Activated naive CD8-positive, alpha-beta T cell treated with anti-CD3 and anti-CD28 coated beads, Interleukin-2, amount 50 U/mL, for 24 hours (primary cell): ENCODE data around the gene EMP2.

Experiments
- ATAC-seq: fragments of 150-1000 bp; cut with Tn5 transposase; one replicate; pipeline ENCODE4 v1.10.0; 2021
- DNase-seq: peaks from one replicate; pipeline ENCODE4 v3.0.0; 2021
- H3K27ac Mint-ChIP-seq: one replicate; pipeline ENCODE4 v1.8.0; 2021; ENCODE audit warnings: mild to moderate bottlenecking, mixed read lengths
- H3K27me3 Mint-ChIP-seq: one replicate; pipeline ENCODE4 v1.8.0; 2021; ENCODE audit warnings: mixed read lengths
- H3K36me3 Mint-ChIP-seq: one replicate; pipeline ENCODE4 v1.8.0; 2021; ENCODE audit warnings: low read depth, mixed read lengths
- H3K4me1 Mint-ChIP-seq: one replicate; pipeline ENCODE4 v1.8.0; 2021; ENCODE audit warnings: mixed read lengths
- H3K4me3 Mint-ChIP-seq: one replicate; pipeline ENCODE4 v1.8.0; 2021; ENCODE audit warnings: mild to moderate bottlenecking, moderate library complexity, mixed read lengths
- H3K9me3 Mint-ChIP-seq: one replicate; pipeline ENCODE4 v1.8.0; 2021; ENCODE audit warnings: mixed read lengths

Gene EMP2

DNA sequence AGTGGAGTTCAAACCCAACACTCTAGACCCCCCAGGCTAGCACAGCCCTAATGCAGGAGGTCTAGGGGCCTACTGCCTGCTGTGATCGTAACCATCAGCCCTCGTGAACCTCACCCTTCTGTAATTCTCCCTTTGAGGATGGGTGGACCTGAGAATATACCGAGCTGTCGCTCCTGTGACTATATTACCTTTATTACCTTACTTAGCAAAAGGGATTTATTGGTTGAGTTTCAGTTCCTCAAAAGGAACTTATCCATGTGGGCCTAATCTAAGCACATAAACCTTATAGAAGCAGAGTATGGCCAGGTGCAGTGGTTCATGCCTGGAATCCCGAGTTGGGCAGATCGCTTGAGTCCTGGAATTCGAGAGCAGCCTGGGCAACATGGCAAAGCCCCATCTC lies 19.2 kb upstream of the EMP2 start:
- H3K4me1 Mint-ChIP-seq = peaks cover 2% of the 10 kb centered on the region
- no peak for ATAC-seq
- no peaks in the 10 kb centered on the region for H3K9me3 Mint-ChIP-seq
- H3K4me3 Mint-ChIP-seq = no peak overlapping the region
- H3K27me3 Mint-ChIP-seq = peaks cover 13% of the 10 kb centered on the region
- no peaks in the 10 kb centered on the region for H3K36me3 Mint-ChIP-seq
- H3K27ac Mint-ChIP-seq = no peak overlapping the region
- DNase-seq = no peak

DNA sequence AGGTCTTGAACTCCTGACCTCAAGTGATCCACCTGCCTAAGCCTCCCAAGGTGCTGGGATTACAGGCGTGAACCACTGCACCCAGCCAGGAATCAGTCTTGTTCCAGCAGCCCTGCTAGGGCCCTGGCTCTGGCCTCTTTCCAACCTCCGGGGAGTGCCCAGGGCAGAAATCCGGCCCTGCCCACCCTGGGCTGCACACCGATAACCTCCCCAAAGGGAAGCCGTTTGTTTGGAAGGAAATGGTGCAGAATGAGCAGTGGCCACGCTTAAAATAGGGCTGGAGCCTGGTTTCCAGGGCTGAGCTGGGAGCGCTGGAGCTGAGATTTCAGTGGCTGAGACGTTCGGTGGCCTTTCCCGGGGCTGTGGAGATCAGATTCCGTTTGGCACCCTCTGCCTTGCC lies 17.8 kb upstream of the EMP2 start:
- H3K4me1 Mint-ChIP-seq = peaks cover 2% of the 10 kb centered on the region
- H3K4me3 Mint-ChIP-seq = no peak overlapping the region
- ATAC-seq = no peak
- no peaks in the 10 kb centered on the region for H3K9me3 Mint-ChIP-seq
- peaks cover 13% of the 10 kb centered on the region for H3K27me3 Mint-ChIP-seq
- H3K27ac Mint-ChIP-seq = no peak overlapping the region
- H3K36me3 Mint-ChIP-seq = no peaks in the 10 kb centered on the region
- DNase-seq = no peak

DNA sequence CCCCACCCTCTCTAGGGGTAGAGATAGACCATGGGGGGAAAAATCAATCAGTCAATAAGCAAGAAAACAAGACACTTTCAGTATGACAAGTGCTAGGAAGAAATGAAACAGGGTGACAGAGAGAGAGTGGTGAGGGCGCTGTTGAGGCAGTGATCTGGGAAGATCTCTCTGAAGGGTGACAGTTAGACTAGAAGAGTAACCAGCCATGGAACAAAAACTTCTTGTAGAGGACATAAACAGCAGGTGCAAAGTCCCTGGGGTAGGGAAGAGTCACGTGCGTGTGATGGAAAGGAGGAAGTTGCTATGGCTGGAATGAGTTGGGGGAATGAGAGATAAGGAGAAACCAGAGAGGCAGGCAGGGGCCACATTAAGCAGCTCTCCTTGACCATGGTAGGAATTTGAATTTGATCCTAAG lies 16.8 kb upstream of the EMP2 start:
- no peak for DNase-seq
- H3K4me3 Mint-ChIP-seq = no peak overlapping the region
- H3K27me3 Mint-ChIP-seq = peaks cover 10% of the 10 kb centered on the region
- no peaks in the 10 kb centered on the region for H3K36me3 Mint-ChIP-seq
- ATAC-seq = peak; percentile 48
- H3K4me1 Mint-ChIP-seq = peaks cover 2% of the 10 kb centered on the region
- no peaks in the 10 kb centered on the region for H3K9me3 Mint-ChIP-seq
- H3K27ac Mint-ChIP-seq = no peak overlapping the region

DNA sequence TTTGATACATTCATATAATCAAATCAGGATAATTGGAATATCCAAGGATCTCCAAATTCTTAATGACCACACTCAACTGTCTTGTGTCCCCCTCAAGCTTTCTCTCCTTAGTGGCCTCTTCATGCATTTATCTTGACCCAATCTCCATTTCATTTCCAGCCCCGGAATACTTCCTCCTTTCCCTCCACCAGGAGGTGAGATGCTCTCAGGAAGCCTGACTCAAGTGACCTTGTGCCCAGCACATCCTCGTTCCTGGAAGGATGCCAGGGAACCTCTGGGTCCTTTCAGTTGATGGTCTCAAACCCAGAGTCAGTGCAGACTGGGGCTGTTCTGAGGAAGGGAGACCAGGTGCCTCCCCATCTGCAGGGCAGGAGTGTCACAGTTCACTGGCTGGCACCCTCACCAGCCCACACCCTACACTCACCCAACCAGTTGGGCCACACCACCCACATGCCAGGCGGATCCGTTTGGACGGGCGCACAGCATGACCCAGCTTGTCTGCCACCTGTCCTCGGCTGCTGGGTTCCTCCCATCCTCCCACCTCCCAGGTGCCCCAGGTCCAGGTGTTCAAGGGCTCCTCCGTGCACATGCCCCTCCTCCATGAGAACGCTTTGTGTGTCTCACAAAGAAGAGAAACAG lies 14.0 kb upstream of the EMP2 start:
- no peaks in the 10 kb centered on the region for H3K36me3 Mint-ChIP-seq
- no peak for ATAC-seq
- DNase-seq = no peak
- peaks cover 9% of the 10 kb centered on the region for H3K27me3 Mint-ChIP-seq
- no peaks in the 10 kb centered on the region for H3K9me3 Mint-ChIP-seq
- no peak overlapping the region for H3K27ac Mint-ChIP-seq
- H3K4me3 Mint-ChIP-seq = no peak overlapping the region
- H3K4me1 Mint-ChIP-seq = peaks cover 2% of the 10 kb centered on the region

DNA sequence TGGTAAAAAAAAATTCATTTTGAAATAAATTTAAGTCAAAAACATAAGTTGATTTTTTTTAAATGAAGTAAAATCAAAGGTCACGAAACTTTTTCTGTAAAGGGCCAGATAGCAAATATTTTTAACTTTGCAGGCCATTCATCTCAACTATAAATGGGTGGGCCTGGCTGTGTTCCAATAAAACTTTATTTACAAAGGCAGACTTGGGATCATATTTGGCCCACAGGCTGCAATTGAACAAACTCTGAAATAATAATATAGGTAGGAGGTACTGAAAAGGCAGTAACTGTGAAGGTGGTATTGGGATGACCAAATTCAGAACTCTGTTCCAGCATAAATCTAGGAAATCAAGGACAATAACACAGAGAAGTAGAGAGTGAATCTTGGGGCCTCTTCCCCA lies 12.2 kb upstream of the EMP2 start:
- H3K36me3 Mint-ChIP-seq = no peaks in the 10 kb centered on the region
- no peak overlapping the region for H3K4me3 Mint-ChIP-seq
- H3K27ac Mint-ChIP-seq = no peak overlapping the region
- DNase-seq (no peak), ATAC-seq (no peak)
- peaks cover 13% of the 10 kb centered on the region for H3K27me3 Mint-ChIP-seq
- no peaks in the 10 kb centered on the region for H3K4me1 Mint-ChIP-seq
- no peaks in the 10 kb centered on the region for H3K9me3 Mint-ChIP-seq

DNA sequence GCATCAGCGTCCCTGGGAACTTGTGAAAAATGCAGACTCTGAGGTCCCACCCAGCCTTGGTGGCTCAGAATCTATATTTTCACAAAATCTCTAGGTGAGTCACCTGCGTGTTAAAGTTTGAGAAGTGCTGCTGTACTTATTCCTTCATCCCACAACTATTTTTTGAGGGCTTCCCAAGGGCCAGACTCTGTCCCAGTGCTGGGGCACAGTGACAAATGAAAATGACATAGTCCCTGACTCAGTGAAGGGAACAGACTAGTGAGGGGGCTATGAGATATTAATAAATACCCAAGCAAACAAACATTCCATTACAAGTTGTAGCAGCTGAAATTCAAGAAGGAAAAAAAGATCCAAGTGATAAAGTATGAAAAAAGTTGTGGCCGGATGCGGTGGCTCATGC lies 9.9 kb upstream of the EMP2 start:
- DNase-seq = no peak
- peaks cover 9% of the 10 kb centered on the region for H3K27me3 Mint-ChIP-seq
- H3K27ac Mint-ChIP-seq = no peak overlapping the region
- H3K4me3 Mint-ChIP-seq = no peak overlapping the region
- no peaks in the 10 kb centered on the region for H3K36me3 Mint-ChIP-seq
- no peaks in the 10 kb centered on the region for H3K9me3 Mint-ChIP-seq
- H3K4me1 Mint-ChIP-seq = no peaks in the 10 kb centered on the region
- ATAC-seq = no peak

DNA sequence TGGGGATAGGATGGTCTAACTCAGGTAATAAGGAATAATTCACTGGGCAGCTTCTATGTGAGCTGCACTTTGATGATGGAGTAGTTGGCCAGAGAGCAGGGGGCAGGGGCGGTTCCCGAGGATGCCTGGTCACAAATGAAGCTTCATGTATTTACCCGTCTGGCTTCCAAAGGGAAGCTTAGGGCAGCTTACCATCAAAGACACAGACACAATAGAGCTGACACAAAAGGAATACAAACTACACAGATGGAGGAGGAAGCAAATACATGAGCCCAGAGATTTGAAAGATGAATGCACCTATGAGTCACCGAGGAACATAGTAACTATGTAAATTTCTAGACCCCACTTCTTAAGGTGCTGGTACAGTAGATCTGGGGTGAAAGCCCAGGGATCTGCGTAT lies 8.7 kb upstream of the EMP2 start:
- Mint-ChIP-seq H3K4me3 (no peak overlapping the region), H3K27me3 (peaks cover 14% of the 10 kb centered on the region), H3K36me3 (no peaks in the 10 kb centered on the region), H3K4me1 (no peaks in the 10 kb centered on the region), H3K27ac (no peak overlapping the region), H3K9me3 (no peaks in the 10 kb centered on the region)
- DNase-seq = no peak
- no peak for ATAC-seq

DNA sequence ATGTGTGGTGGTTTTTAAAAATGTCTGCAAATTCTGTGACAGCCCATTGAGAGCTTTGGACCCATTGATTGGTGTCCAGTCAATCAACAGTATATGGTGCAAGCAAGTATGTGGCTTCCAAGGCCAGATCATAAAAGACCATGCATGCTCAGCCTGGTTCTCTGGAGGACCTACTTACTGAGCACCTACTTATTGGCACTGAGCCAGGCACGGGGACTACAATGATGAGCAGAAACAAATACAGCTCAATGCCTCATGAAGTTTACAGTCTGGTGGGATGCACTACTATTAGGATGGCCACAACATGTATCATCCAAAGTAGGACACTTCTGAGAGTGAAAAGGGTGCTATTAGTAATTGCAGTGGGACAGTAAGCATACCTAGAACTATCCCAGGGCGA lies 7.2 kb upstream of the EMP2 start:
- H3K27ac Mint-ChIP-seq = no peak overlapping the region
- DNase-seq (no peak), ATAC-seq (no peak)
- no peaks in the 10 kb centered on the region for H3K4me1 Mint-ChIP-seq
- H3K36me3 Mint-ChIP-seq = no peaks in the 10 kb centered on the region
- peaks cover 22% of the 10 kb centered on the region for H3K27me3 Mint-ChIP-seq
- no peak overlapping the region for H3K4me3 Mint-ChIP-seq
- H3K9me3 Mint-ChIP-seq = no peaks in the 10 kb centered on the region

DNA sequence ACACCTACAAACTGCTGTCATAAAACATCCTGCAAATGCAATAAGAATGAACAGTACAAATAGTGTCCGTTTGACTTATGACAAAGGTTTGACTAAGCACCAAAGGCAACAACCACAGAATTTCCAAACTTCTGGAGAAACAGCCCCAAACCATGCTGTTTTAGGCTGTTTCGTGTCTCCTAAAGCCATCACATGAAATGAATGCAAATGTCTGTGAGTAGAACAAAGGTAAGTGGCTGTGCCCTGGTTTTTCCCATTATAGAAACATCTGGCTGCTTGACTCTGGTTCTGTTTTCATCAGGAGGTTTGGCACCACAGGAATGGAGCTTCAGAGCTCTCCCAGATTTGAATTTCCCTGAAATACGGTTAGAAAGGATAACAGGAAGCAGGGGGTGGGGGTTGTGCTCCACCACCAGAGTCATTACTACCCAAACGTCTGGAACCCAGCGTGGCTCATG lies 4.6 kb upstream of the EMP2 start:
- Mint-ChIP-seq H3K27ac (no peak overlapping the region), H3K27me3 (peaks cover 40% of the 10 kb centered on the region), H3K4me1 (peaks cover 2% of the 10 kb centered on the region), H3K4me3 (no peak overlapping the region), H3K36me3 (no peaks in the 10 kb centered on the region), H3K9me3 (no peaks in the 10 kb centered on the region)
- DNase-seq (no peak), ATAC-seq (no peak)

DNA sequence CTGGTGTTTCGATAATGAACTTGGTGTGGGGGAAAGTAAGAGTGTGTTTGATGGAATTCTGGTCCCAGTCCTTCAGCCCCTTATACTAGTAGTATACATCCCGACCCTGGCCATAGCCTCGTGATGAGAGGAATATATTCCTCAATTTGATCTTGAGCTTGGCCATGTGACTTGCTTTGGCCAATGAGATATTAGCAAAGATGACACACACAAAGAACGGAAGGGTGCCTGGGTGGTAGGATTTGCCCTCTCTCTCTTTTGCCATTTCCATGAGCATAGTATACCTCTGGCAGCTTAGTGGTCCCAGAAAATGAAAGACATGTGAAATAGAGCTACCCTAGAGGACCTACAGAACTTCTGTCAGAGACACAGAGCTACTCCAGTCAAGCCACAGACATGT lies 2.9 kb upstream of the EMP2 start:
- H3K36me3 Mint-ChIP-seq = no peaks in the 10 kb centered on the region
- no peak overlapping the region for H3K27ac Mint-ChIP-seq
- DNase-seq = no peak
- no peaks in the 10 kb centered on the region for H3K9me3 Mint-ChIP-seq
- ATAC-seq = no peak
- peaks cover 53% of the 10 kb centered on the region for H3K27me3 Mint-ChIP-seq
- H3K4me3 Mint-ChIP-seq = no peak overlapping the region
- H3K4me1 Mint-ChIP-seq = peaks cover 2% of the 10 kb centered on the region

DNA sequence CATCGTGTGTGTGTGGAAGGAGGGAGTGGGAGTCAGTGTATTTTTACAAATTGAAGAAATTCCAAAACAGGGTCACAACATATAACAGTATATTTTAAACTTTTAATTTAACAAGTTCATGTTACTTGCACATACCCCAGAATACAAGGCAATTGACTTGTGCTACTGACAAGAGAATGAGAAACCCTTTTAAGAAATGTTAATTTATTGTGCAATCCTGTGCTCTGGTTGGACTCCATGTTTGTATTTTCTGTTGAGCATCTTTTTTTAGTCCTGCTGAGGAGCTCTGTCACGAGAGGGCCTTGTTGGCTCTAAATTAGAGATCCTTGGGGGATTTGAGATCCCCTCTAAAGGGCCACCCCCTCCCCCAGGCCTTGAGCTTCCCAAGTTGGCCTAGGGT lies 1.1 kb upstream of the EMP2 start:
- Mint-ChIP-seq H3K36me3 (no peaks in the 10 kb centered on the region), H3K27me3 (peaks cover 60% of the 10 kb centered on the region), H3K4me1 (peaks cover 2% of the 10 kb centered on the region), H3K9me3 (no peaks in the 10 kb centered on the region), H3K4me3 (no peak overlapping the region), H3K27ac (no peak overlapping the region)
- no peak for DNase-seq
- no peak for ATAC-seq

DNA sequence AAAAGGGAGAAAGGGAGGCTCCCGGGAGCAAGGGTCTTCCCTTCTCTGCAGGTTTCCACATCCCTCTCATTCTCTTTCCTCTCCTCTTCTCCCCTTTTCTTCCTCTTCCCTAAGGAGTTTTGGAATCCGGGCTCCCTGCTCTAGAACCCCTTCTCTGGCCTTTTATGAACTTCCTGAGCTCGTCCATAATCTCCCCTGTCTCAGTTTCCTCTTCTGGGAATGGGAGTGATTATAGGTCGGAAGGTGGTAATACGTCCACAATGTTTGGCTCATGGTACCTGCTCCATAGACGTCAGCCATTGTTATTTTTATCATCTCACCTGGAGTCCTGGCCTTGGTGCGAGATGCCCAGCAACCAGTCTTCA lies 467 bp upstream of the EMP2 start:
- H3K27ac Mint-ChIP-seq = no peak overlapping the region
- no peak for DNase-seq
- H3K4me1 Mint-ChIP-seq = peaks cover 2% of the 10 kb centered on the region
- no peaks in the 10 kb centered on the region for H3K9me3 Mint-ChIP-seq
- peak overlapping the region; percentile 32 for H3K4me3 Mint-ChIP-seq
- no peak for ATAC-seq
- no peaks in the 10 kb centered on the region for H3K36me3 Mint-ChIP-seq
- H3K27me3 Mint-ChIP-seq = peaks cover 56% of the 10 kb centered on the region

DNA sequence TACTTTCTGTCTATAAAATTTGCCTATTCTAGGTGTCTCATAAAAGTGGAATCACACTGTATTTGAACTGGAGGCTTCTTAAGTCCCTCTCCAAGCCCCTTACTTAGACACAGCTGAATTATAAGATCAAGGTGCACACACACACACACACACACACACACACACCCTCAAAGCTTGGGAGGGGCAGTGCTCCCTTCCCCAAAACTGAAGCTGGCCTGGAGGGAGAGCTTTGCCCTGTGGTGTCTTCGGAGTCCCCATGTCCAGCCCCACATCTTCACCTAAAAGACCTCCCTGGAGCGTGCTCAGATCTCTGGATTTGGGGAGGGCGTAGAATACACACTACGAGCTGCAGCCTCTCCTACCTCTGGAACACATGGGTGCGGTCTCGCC lies 828 bp downstream of the EMP2 start:
- Mint-ChIP-seq H3K36me3 (no peaks in the 10 kb centered on the region), H3K27ac (no peak overlapping the region), H3K9me3 (no peaks in the 10 kb centered on the region), H3K4me3 (no peak overlapping the region), H3K4me1 (peaks cover 2% of the 10 kb centered on the region), H3K27me3 (peaks cover 54% of the 10 kb centered on the region)
- ATAC-seq = no peak
- no peak for DNase-seq

DNA sequence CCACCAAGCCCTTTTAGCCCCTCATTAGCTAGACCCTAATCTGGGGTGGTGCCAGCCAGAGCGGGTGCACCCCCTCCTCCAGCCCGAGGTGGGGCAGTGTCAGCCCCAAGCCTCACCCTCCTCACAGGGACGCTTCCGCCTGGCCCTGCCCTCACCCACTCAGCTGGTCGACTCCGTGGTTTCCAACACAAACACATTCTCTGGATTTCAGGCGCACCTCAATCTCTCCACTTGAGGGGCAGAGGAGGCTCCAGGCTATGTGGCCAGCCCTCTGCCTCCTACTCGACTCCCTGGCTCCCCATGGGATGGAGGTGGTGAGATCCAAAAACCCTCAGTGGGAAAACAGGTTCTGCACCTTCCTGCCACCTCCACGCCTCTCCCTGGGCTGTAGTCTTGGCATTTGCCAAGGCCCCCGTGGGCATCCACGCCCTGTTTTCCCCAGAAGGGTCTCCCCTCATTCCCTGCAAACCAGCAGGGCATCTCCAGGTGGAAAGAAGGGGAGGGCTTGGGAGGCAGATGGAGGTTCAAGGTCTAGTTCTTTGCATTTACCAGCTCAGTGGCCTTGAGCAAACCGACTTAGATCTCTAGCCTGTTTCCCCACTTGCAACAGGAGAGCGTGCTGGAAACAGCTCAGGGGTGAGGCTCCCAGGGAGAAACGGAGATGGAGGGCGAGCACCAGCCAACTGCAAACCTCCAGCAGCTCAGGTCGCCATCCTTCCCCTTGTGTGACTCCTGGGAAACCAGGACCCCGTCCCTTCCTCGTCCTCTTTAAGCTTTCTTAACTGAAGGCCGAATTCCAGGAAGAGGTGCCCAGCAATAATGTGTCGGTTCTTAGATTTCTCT lies 1.7 kb downstream of the EMP2 start:
- ATAC-seq (no peak), DNase-seq (no peak)
- Mint-ChIP-seq H3K27ac (no peak overlapping the region), H3K4me3 (no peak overlapping the region), H3K4me1 (peaks cover 2% of the 10 kb centered on the region), H3K27me3 (peaks cover 53% of the 10 kb centered on the region), H3K9me3 (no peaks in the 10 kb centered on the region), H3K36me3 (no peaks in the 10 kb centered on the region)

DNA sequence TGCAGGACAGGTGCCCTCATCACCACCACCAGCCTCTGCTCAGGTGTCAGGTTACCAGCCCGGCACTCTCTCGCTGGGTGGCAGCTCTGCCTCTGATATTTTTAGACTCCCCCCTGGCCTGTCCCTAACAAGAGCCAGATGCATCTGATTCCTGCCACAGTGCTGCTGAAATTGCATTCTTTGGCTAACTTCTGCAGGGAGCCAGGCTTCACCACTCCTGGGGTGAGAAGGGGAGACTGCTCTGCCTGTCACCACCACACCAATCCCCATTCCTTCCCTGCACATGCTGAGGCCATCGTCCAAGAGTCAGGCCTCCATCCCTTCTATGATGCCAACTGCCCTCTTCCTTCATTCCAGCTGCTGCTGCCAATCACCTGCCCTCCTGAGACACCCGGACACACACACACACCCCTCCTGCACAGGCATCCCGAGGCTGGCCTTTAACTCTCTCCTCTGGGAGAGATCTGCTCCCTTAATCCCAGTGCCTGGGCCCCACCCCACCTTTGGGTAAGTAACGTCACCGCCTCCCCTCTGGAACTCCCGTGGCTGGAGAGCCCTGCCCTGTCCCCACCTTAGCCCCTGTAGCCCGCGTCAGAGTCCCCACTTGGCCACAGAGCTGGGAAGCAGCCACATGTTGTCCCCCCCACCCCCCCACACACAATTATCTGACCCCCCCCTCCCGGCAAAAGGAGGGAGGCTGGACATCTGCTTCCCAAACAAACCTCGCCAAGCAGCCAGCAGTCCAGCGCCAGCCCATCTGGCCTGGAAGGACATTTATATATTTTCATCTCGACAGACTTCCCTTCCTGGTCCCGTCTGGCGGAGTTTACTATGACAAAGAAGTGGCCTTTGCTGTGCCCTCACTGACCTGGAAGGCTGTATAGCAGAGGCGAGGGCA lies 2.8 kb downstream of the EMP2 start:
- no peak for ATAC-seq
- no peak overlapping the region for H3K4me3 Mint-ChIP-seq
- H3K4me1 Mint-ChIP-seq = peaks cover 2% of the 10 kb centered on the region
- peaks cover 45% of the 10 kb centered on the region for H3K27me3 Mint-ChIP-seq
- DNase-seq = no peak
- no peak overlapping the region for H3K27ac Mint-ChIP-seq
- no peaks in the 10 kb centered on the region for H3K36me3 Mint-ChIP-seq
- H3K9me3 Mint-ChIP-seq = no peaks in the 10 kb centered on the region
